ENCODE data around the gene BAD. TPM values are rescaled to one million over a fixed set of nuclear protein-coding genes. Genes with fewer than 3 reads are reported as not detected.

The BAD gene
- total and polyA plus RNA-seq, 10 donors, result 27.0 to 67.3 (median 40.4) TPM

GRCh38 chr11:64297699-64298358 is 13.4 kb upstream of the BAD start:
- H3K4me1 ChIP-seq, result peaks cover 17 to 52% (median 27%) of the 10 kb centered on the region in 6 donors
- no peak for DNase-seq
- 26 to 44% (median 41%) methylated on average over 18 of the region's 18 CpGs for WGBS, 5 donors
- no peaks in the 10 kb centered on the region for H3K36me3 ChIP-seq
- H3K27me3 ChIP-seq (replicated peaks in 1 of 7), result peaks cover 11 to 98% (median 79%) of the 10 kb centered on the region in 7 donors
- no peak for TF ChIP-seq POLR2AphosphoS5 (IDR thresholded peaks at IDR 0.05)
- TF ChIP-seq POLR2A (IDR thresholded peaks at IDR 0.05), result no peak
- no peak for TF ChIP-seq CTCF (IDR thresholded peaks at IDR 0.05 in 8 of 11, conservative IDR thresholded peaks at IDR 0.05 in 3 of 11)
- no peak overlapping the region for H3K4me3 ChIP-seq
- H3K27ac ChIP-seq, result no peak overlapping the region
- intact Hi-C loops (cut with DNase I; ENCODE audit: low total_unique reads), result no loop called here
- no peaks in the 10 kb centered on the region for H3K9me3 ChIP-seq

DNA sequence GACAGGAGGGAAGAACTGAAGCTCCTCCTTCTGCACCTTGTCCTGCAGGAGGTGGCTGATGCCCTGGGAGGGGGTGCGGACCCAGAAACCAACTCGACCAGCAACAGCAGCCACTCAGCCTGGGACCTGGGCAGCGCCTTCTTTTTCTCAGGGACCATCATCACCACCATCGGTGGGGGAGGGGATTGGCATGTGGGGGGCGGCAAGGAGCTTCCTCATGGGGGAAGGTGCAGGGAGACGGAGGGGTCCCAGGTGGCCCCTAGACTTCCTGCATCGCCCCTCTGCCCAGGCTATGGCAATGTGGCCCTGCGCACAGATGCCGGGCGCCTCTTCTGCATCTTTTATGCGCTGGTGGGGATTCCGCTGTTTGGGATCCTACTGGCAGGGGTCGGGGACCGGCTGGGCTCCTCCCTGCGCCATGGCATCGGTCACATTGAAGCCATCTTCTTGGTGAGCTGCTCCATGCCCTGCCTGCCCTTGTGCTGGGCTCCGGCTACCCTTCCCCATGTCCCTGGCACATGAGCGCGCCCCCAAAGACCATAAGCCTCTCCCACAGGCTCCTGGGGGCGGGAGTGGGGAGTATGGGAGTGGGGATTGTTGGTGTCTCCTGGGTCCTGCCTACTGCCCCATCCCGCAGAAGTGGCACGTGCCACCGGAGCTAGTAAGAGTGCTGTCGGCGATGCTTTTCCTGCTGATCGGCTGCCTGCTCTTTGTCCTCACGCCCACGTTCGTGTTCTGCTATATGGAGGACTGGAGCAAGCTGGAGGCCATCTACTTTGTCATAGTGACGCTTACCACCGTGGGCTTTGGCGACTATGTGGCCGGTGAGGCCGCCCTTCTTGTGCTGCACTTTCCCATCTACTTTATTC is 12.6 kb upstream of the BAD start:
- Histone ChIP-seq H3K4me3 (no peak overlapping the region), H3K27me3 (replicated peaks in 1 of 7) (peaks cover 15 to 100% (median 86%) of the 10 kb centered on the region in 7 donors), H3K36me3 (no peaks in the 10 kb centered on the region), H3K4me1 (peaks cover 22 to 60% (median 34%) of the 10 kb centered on the region in 6 donors), H3K27ac (no peak overlapping the region), H3K9me3 (no peaks in the 10 kb centered on the region)
- intact Hi-C loops (cut with DNase I; ENCODE audit: low total_unique reads), result no loop called here
- WGBS, 5 donors, result 10 to 17% (median 13%) methylated on average over 15 to 34 of the region's 34 CpGs
- TF ChIP-seq POLR2AphosphoS5 (IDR thresholded peaks at IDR 0.05), result no peak
- TF ChIP-seq CTCF (IDR thresholded peaks at IDR 0.05 in 8 of 11, conservative IDR thresholded peaks at IDR 0.05 in 3 of 11), result no peak
- no peak for TF ChIP-seq POLR2A (IDR thresholded peaks at IDR 0.05)
- DNase-seq, result no peak

DNA sequence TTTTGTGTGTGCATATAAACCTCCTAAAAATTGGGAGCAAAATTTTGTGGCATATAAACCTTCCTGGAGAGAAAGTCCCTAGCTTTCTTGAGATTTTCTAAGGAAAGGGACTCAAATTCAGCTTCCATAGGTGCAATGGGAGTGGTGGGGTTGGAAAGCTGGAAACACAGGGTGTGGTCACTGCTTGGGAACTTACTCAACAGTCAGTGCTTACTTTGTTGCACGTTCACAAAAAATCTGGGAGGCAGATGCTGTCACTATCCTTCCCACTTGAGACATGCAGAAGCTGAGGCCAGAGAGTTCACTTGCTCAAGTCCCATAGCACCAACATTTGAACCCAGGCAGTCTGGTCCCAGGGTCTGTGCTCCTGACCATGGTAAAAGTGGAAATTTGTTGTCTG is 11.8 kb upstream of the BAD start:
- Histone ChIP-seq H3K4me3 (no peak overlapping the region), H3K36me3 (no peaks in the 10 kb centered on the region), H3K27ac (no peak overlapping the region), H3K9me3 (no peaks in the 10 kb centered on the region), H3K27me3 (replicated peaks in 1 of 7) (peaks cover 15 to 100% (median 91%) of the 10 kb centered on the region in 7 donors), H3K4me1 (peaks cover 28 to 60% (median 39%) of the 10 kb centered on the region in 6 donors)
- DNase-seq, result no peak
- intact Hi-C loops (cut with DNase I; ENCODE audit: low total_unique reads), result no loop called here
- TF ChIP-seq POLR2AphosphoS5 (IDR thresholded peaks at IDR 0.05) (no peak), CTCF (IDR thresholded peaks at IDR 0.05 in 8 of 11, conservative IDR thresholded peaks at IDR 0.05 in 3 of 11) (no peak), POLR2A (IDR thresholded peaks at IDR 0.05) (no peak)
- whole genome bisulfite sequencing, 5 donors, result 26 to 61% (median 42%) methylated on average over 1 of the region's 1 CpG

DNA sequence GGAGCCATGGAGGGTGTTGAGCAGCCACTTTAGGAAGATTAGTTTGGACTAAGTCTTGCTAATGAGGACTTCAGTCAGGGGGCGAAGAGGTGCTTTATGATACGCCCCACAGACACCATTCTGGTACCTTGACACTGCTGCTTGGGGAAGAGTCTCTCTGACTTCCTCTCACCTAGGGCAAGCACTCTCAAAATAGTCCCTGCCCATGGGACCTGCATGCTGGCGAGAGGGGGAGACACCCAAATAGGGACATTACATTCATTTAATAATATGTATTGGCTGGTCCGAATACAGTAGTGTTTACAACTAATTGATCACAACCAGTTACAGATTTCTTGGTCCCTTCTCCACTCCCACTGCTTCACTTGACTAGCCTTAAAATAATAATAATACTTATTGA is 11.3 kb upstream of the BAD start:
- H3K4me1 ChIP-seq, result peaks cover 23 to 60% (median 37%) of the 10 kb centered on the region in 6 donors
- intact Hi-C loops (cut with DNase I; ENCODE audit: low total_unique reads), result no loop called here
- peaks cover 15 to 100% (median 94%) of the 10 kb centered on the region in 7 donors for H3K27me3 ChIP-seq (replicated peaks in 1 of 7)
- 69 to 85% (median 81%) methylated on average over 4 of the region's 4 CpGs for WGBS, 5 donors
- DNase-seq, result no peak
- H3K36me3 ChIP-seq, result no peaks in the 10 kb centered on the region
- H3K9me3 ChIP-seq, result no peaks in the 10 kb centered on the region
- no peak overlapping the region for H3K27ac ChIP-seq
- H3K4me3 ChIP-seq, result no peak overlapping the region
- TF ChIP-seq CTCF (IDR thresholded peaks at IDR 0.05 in 8 of 11, conservative IDR thresholded peaks at IDR 0.05 in 3 of 11), result no peak
- no peak for TF ChIP-seq POLR2AphosphoS5 (IDR thresholded peaks at IDR 0.05)
- TF ChIP-seq POLR2A (IDR thresholded peaks at IDR 0.05), result no peak

Data from spleen (tissue), 11 donors.